GM12878 (cell line): ENCODE data around the gene SLC2A2. TPM values are rescaled to one million over a fixed set of nuclear protein-coding genes. Genes with fewer than 3 reads are reported as not detected.

Experiments
- ATF2 ChIP-seq: IDR thresholded peaks from 2 replicates; pipeline ENCODE4 v1.6.1; 2012; ENCODE audit warnings: low read length, inconsistent platforms
- CREM ChIP-seq: IDR thresholded peaks from 2 replicates; pipeline ENCODE4 v1.6.1; 2014; ENCODE audit warnings: antibody characterized with exemption, low read depth
- FOXM1 ChIP-seq: IDR thresholded peaks from 2 replicates; pipeline ENCODE4 v1.6.1; 2012; ENCODE audit warnings: low read depth, mild to moderate bottlenecking, inconsistent platforms, low read length, moderate library complexity
- IKZF1 ChIP-seq: fragments of 450-650 bp; conservative IDR thresholded peaks from 2 replicates; pipeline ENCODE4 v1.6.1; 2017; ENCODE audit warnings: antibody characterized with exemption, mild to moderate bottlenecking
- MYC ChIP-seq: IDR thresholded peaks from 2 replicates; pipeline ENCODE4 v1.6.1; 2011; ENCODE audit warnings: mild to moderate bottlenecking, low read length, moderate library complexity, inconsistent platforms; ENCODE audit not compliant: insufficient read depth, insufficient replicate concordance, insufficient read length, severe bottlenecking
- NR2F1 ChIP-seq: fragments of 450-650 bp; conservative IDR thresholded peaks from 2 replicates; pipeline ENCODE4 v1.6.1; 2017; ENCODE audit warnings: mild to moderate bottlenecking
- PBX3 ChIP-seq: IDR thresholded peaks from 2 replicates; pipeline ENCODE4 v1.6.1; 2011; ENCODE audit warnings: mild to moderate bottlenecking, low read depth, low read length, moderate library complexity; ENCODE audit not compliant: insufficient replicate concordance
- POLR2A ChIP-seq: IDR thresholded peaks from 2 replicates; pipeline ENCODE4 v1.6.1; 2011; ENCODE audit warnings: low read depth, mild to moderate bottlenecking, low read length
- RAD21 ChIP-seq: IDR thresholded peaks from 2 replicates; pipeline ENCODE4 v1.6.1; 2011; ENCODE audit warnings: mild to moderate bottlenecking, low read depth, low read length, moderate library complexity; ENCODE audit not compliant: insufficient read depth
- RELA ChIP-seq: fragments of 450-650 bp; IDR thresholded peaks from 2 replicates; pipeline ENCODE4 v1.8.0; 2014; ENCODE audit warnings: borderline replicate concordance; ENCODE audit not compliant: partially characterized antibody
- REST ChIP-seq: IDR thresholded peaks from 2 replicates; pipeline ENCODE4 v1.6.1; 2012; ENCODE audit warnings: mild to moderate bottlenecking, low read depth, low read length
- polyA plus RNA-seq, 11 experiments: library from polyadenylated mRNA; depleted of rRNA in 4 of 11; unstranded in 6 of 11; stranded (reverse) in 5 of 11; fragments of >200 nt; fragmentation: Nextera tagmentation in 4 of 11; fragmentation: Illumina TruSeq in 1 of 11; extraction: Ambion mirVana in 4 of 11; extraction: Trizol in 1 of 11; gene quantifications; 1 replicate in 1 of 11; 2 replicates in 10 of 11; pipeline versions ENCODE4 v1.2.1 to v1.2.3, GENCODE V29; 2011 to 2016; ENCODE audit warnings: inconsistent platforms in 2 of 11, missing spikeins in 2 of 11, low read depth in 1 of 11
- total RNA-seq, 4 experiments: library from RNA; depleted of rRNA in 3 of 4; stranded (reverse); fragments of >200 nt in 3 of 4; fragmentation: Illumina TruSeq in 1 of 4; extraction: Trizol in 1 of 4; gene quantifications; 2 replicates each; pipeline versions ENCODE4 v1.2.1 to v1.2.3, GENCODE V29; 2013 to 2021
- TF ChIP-seq, protein P1 (sequence below): fragments of 450-650 bp; IDR thresholded peaks from 2 replicates; pipeline ENCODE4 v1.6.1; 2017; ENCODE audit warnings: low read depth, mild to moderate bottlenecking, moderate library complexity
- TF ChIP-seq, protein P2 (sequence below): fragments of 450-650 bp; IDR thresholded peaks from 2 replicates; pipeline ENCODE4 v1.6.1; 2017; ENCODE audit warnings: antibody characterized with exemption, mild to moderate bottlenecking, moderate library complexity
- TF ChIP-seq, protein P3 (sequence below), 3 experiments: IDR thresholded peaks in 2 of 3; conservative IDR thresholded peaks in 1 of 3; 2 replicates each; pipeline ENCODE4 v1.5.1; 2011; ENCODE audit warnings: low read depth in 3 of 3, low read length in 3 of 3, mild to moderate bottlenecking in 3 of 3, control low read depth in 2 of 3, moderate library complexity in 2 of 3, inconsistent platforms in 1 of 3, mixed read lengths in 1 of 3; ENCODE audit not compliant: control insufficient read depth in 2 of 3, insufficient read depth in 1 of 3; ENCODE audit errors: extremely low read depth in 1 of 3

SLC2A2 gene
- total and polyA plus RNA-seq, 10 of the 15 experiments (the other 5 are each of a cell fraction or from before 2014, with no cell fraction given) = 0.04 to 0.10 (median 0.04) TPM; not detected in 7

GRCh38 chr3:171049861-171050444 is 23.4 kb upstream of the SLC2A2 start (continued):
- TF ChIP-seq, protein P1, sequence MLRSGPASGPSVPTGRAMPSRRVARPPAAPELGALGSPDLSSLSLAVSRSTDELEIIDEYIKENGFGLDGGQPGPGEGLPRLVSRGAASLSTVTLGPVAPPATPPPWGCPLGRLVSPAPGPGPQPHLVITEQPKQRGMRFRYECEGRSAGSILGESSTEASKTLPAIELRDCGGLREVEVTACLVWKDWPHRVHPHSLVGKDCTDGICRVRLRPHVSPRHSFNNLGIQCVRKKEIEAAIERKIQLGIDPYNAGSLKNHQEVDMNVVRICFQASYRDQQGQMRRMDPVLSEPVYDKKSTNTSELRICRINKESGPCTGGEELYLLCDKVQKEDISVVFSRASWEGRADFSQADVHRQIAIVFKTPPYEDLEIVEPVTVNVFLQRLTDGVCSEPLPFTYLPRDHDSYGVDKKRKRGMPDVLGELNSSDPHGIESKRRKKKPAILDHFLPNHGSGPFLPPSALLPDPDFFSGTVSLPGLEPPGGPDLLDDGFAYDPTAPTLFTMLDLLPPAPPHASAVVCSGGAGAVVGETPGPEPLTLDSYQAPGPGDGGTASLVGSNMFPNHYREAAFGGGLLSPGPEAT = no peak
- no peak for TF ChIP-seq IKZF1
- no peak for TF ChIP-seq RELA
- TF ChIP-seq, protein P2, sequence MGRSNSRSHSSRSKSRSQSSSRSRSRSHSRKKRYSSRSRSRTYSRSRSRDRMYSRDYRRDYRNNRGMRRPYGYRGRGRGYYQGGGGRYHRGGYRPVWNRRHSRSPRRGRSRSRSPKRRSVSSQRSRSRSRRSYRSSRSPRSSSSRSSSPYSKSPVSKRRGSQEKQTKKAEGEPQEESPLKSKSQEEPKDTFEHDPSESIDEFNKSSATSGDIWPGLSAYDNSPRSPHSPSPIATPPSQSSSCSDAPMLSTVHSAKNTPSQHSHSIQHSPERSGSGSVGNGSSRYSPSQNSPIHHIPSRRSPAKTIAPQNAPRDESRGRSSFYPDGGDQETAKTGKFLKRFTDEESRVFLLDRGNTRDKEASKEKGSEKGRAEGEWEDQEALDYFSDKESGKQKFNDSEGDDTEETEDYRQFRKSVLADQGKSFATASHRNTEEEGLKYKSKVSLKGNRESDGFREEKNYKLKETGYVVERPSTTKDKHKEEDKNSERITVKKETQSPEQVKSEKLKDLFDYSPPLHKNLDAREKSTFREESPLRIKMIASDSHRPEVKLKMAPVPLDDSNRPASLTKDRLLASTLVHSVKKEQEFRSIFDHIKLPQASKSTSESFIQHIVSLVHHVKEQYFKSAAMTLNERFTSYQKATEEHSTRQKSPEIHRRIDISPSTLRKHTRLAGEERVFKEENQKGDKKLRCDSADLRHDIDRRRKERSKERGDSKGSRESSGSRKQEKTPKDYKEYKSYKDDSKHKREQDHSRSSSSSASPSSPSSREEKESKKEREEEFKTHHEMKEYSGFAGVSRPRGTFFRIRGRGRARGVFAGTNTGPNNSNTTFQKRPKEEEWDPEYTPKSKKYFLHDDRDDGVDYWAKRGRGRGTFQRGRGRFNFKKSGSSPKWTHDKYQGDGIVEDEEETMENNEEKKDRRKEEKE = no peak
- no peak for TF ChIP-seq PBX3
- no peak for TF ChIP-seq POLR2A
- TF ChIP-seq, protein P3, sequence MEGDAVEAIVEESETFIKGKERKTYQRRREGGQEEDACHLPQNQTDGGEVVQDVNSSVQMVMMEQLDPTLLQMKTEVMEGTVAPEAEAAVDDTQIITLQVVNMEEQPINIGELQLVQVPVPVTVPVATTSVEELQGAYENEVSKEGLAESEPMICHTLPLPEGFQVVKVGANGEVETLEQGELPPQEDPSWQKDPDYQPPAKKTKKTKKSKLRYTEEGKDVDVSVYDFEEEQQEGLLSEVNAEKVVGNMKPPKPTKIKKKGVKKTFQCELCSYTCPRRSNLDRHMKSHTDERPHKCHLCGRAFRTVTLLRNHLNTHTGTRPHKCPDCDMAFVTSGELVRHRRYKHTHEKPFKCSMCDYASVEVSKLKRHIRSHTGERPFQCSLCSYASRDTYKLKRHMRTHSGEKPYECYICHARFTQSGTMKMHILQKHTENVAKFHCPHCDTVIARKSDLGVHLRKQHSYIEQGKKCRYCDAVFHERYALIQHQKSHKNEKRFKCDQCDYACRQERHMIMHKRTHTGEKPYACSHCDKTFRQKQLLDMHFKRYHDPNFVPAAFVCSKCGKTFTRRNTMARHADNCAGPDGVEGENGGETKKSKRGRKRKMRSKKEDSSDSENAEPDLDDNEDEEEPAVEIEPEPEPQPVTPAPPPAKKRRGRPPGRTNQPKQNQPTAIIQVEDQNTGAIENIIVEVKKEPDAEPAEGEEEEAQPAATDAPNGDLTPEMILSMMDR (IDR thresholded peaks at IDR 0.05 in 2 of 3, conservative IDR thresholded peaks at IDR 0.05 in 1 of 3; ENCODE audit: control insufficient read depth in 2 of 3, extremely low read depth in 1 of 3, insufficient read depth in 1 of 3, low read depth in 3 of 3, low read length in 3 of 3) = peak; percentile 65 to 81 (median 72)
- no peak for TF ChIP-seq NR2F1
- TF ChIP-seq ATF2 = no peak
- TF ChIP-seq RAD21 = peak; percentile 87
- no peak for TF ChIP-seq CREM
- TF ChIP-seq REST = no peak
- TF ChIP-seq MYC = no peak
- TF ChIP-seq FOXM1 = 0 out of 2 replicates have a peak, but pooled peaks have one; percentile 24
